ENCODE results near the gene GET3. TPM values are rescaled to one million over a fixed set of nuclear protein-coding genes. Genes with fewer than 3 reads are reported as not detected.

GET3 gene
- total and polyA plus RNA-seq, 2 of the 4 experiments (the other 2 are of a cell fraction) = 129 to 152 TPM

GRCh38 chr19:12783291-12783848 lies 46.1 kb downstream of the GET3 start:
- H3K4me3 ChIP-seq (ENCODE audit: insufficient read depth, low read depth, low read length) = no peak overlapping the region
- peak overlapping the region; percentile 85 for H2AK9ac ChIP-seq (replicated peaks; ENCODE audit: low read depth, low read length, poor library complexity)
- H4K8ac ChIP-seq (ENCODE audit: low read depth in 2 of 2, low read length in 2 of 2) = peak overlapping the region; percentile 92 to 98
- no CpG with 5 or more reads among the region's 16 CpGs for WGBS, 2 experiments (ENCODE audit: extremely low coverage in 2 of 2, insufficient read length in 1 of 2)
- no TSS peak for BruUV-seq (replicated peaks)
- peak overlapping the region; percentile 95 for H2BK5ac ChIP-seq (ENCODE audit: low read depth, low read length, poor library complexity, severe bottlenecking)
- DNase-seq (no peak), ATAC-seq (ENCODE audit: low read depth) (no peak)
- no peak overlapping the region for H3K56ac ChIP-seq (ENCODE audit: extremely low read depth, insufficient read depth, low read length)
- H2BK120ac ChIP-seq (ENCODE audit: low read depth, low read length) = peak overlapping the region; percentile 90
- H3K14ac ChIP-seq (replicated peaks; ENCODE audit: low read depth, low read length) = peak overlapping the region; percentile 75
- no peaks in the 10 kb centered on the region for H3K9me3 ChIP-seq (ENCODE audit: control insufficient read depth, insufficient read depth, low read length)
- peak overlapping the region; percentile 96; the same call in 1 of the 2 replicates for H3K4me2 ChIP-seq (ENCODE audit: low read depth, low read length)
- H4K91ac ChIP-seq (ENCODE audit: insufficient read depth, low read depth, low read length) = peak overlapping the region; percentile 95
- H2BK15ac ChIP-seq (ENCODE audit: low read depth, low read length) = peak overlapping the region; percentile 93; the same call in 2 of the 3 replicates
- H3K27me3 ChIP-seq (ENCODE audit: control insufficient read depth, insufficient read depth, low read length) = no peaks in the 10 kb centered on the region
- no peaks in the 10 kb centered on the region for H3K36me3 ChIP-seq (ENCODE audit: control insufficient read depth, insufficient read depth, low read length)
- no peak for TF ChIP-seq MAFK (IDR thresholded peaks at IDR 0.05; ENCODE audit: low read depth, low read length)
- TF ChIP-seq MXI1 (IDR thresholded peaks at IDR 0.05; ENCODE audit: borderline replicate concordance, low read depth, low read length) = no peak
- no peak for TF ChIP-seq RFX5 (IDR thresholded peaks at IDR 0.05; ENCODE audit: low read depth, low read length)
- TF ChIP-seq CEBPB (IDR thresholded peaks at IDR 0.05; ENCODE audit: low read depth, low read length) = no peak
- no peak for TF ChIP-seq SMC3 (IDR thresholded peaks at IDR 0.05; ENCODE audit: low read depth, low read length)
- TF ChIP-seq POLR2A (IDR thresholded peaks at IDR 0.05; ENCODE audit: low read depth, low read length) = 0 out of 2 replicates have a peak, but pooled peaks have one; percentile 16
- H3K27ac ChIP-seq (ENCODE audit: insufficient read depth, low read length) = peak overlapping the region; percentile 85
- intact Hi-C loops (cut with micrococcal nuclease) = no loop called here
- peak overlapping the region; percentile 62 for H3K9ac ChIP-seq (ENCODE audit: low read depth, low read length)
- dilution Hi-C loops (cut with HindIII; ENCODE audit: low sequenced_read_pairs, unreplicated experiment) = no loop called here
- H2BK20ac ChIP-seq (ENCODE audit: low read depth, low read length) = peak overlapping the region; percentile 89
- H2AFZ ChIP-seq (replicated peaks; ENCODE audit: low read length, poor library complexity) = peak overlapping the region; percentile 97
- POLR2A ChIA-PET (ENCODE audit: unreplicated experiment) = interaction anchor here (1.6 kb wide), 1 partner anchor 9 kb away, joined by 11 read pairs; the partner anchor contains the start of gene JUNB
- H3K18ac ChIP-seq (ENCODE audit: low read depth, low read length) = peak overlapping the region; percentile 6; the same call in 1 of the 2 replicates
- peaks cover 35% of the 10 kb centered on the region for H3K9me1 ChIP-seq (ENCODE audit: insufficient read depth, low read length)
- H3K79me1 ChIP-seq (ENCODE audit: low read depth in 1 of 2, low read length in 2 of 2) = peaks cover 0 to 36% of the 10 kb centered on the region in 2 experiments; a peak in 3 of 4 replicates
- peak overlapping the region; percentile 97 for H2AK5ac ChIP-seq (ENCODE audit: low read depth, low read length)
- in situ Hi-C loops (cut with MboI; ENCODE audit: low sequenced_read_pairs) = loop anchor here (25.0 kb wide), 1 partner anchor 1054 kb away; no protein-coding TSS in a partner anchor
- peaks cover 52% of the 10 kb centered on the region for H3K4me1 ChIP-seq (ENCODE audit: control insufficient read depth, insufficient read depth, low read length)
- peak overlapping the region; percentile 98 for H3K23ac ChIP-seq (ENCODE audit: low read depth, low read length)
- peak overlapping the region; percentile 96 for H3K4ac ChIP-seq (ENCODE audit: low read depth, low read length)
- peak overlapping the region; percentile 72; the same call in 1 of the 2 replicates for H4K5ac ChIP-seq (ENCODE audit: low read depth, low read length)
- CTCF ChIA-PET = interaction anchor here (1.2 to 1.4 kb wide), 2 partner anchors 13 to 65 kb away, joined by 3 to 5 read pairs; no protein-coding TSS in a partner anchor
- peaks cover 3% of the 10 kb centered on the region; the same call in 1 of the 2 replicates for H4K20me1 ChIP-seq (ENCODE audit: insufficient read depth, low read length)
